Activated CD8-positive, alpha-beta T cell treated with anti-CD3 and anti-CD28 coated beads for 36 hours (primary cell): ENCODE measurements around the gene NDC1. TPM values are rescaled to one million over a fixed set of nuclear protein-coding genes. Genes with fewer than 3 reads are reported as not detected.
"Not testable (repeated sequence)": the region's sequence is repeated elsewhere in the genome, so short reads cannot be mapped to it uniquely, and the experiment has no call there.

ENCODE experiments used
- ATAC-seq: fragments of 200-7000 bp; cut with Tn5 transposase; one replicate; pipeline ENCODE4 v1.10.0; 2021; ENCODE audit warnings: mild to moderate bottlenecking, moderate library complexity
- CTCF ChIA-PET: fragments of 350-600 bp; sonication (Branson Sonifier 250); formaldehyde crosslinking; loops from one replicate; lab custom pipeline; 2021; ENCODE audit warnings: antibody characterized with exemption; lab: Charles Lee
- POLR2A ChIA-PET: fragments of 350-600 bp; sonication (Branson Sonifier 250); formaldehyde crosslinking; loops from one replicate; lab custom pipeline; 2021; ENCODE audit warnings: antibody characterized with exemption; lab: Charles Lee
- DNase-seq: peaks from one replicate; pipeline ENCODE4 v3.0.0-alpha.2; 2020
- H3K27ac Mint-ChIP-seq: one replicate; pipeline ENCODE4 v1.8.0; 2021; ENCODE audit warnings: mild to moderate bottlenecking, mixed read lengths
- H3K27me3 Mint-ChIP-seq: one replicate; pipeline ENCODE4 v1.8.0; 2021; ENCODE audit warnings: mixed read lengths
- H3K36me3 Mint-ChIP-seq: one replicate; pipeline ENCODE4 v1.8.0; 2021; ENCODE audit warnings: low read depth, mixed read lengths
- H3K4me1 Mint-ChIP-seq: one replicate; pipeline ENCODE4 v1.8.0; 2021; ENCODE audit warnings: low read depth, mixed read lengths
- H3K4me3 Mint-ChIP-seq: one replicate; pipeline ENCODE4 v1.8.0; 2021; ENCODE audit warnings: mild to moderate bottlenecking, moderate library complexity, mixed read lengths
- H3K9me3 Mint-ChIP-seq: one replicate; pipeline ENCODE4 v1.8.0; 2021; ENCODE audit warnings: mixed read lengths
- CTCF ChIP-seq: fragments of 200-600 bp; IDR thresholded peaks from one replicate; pipeline ENCODE4 v1.8.0; 2022; ENCODE audit warnings: antibody characterized with exemption, mild to moderate bottlenecking
- intact Hi-C: fragments of 100-400 bp; cut with micrococcal nuclease; formaldehyde crosslinking; loops from one replicate; pipeline ENCODE4 v1.10.0; 2022
- total RNA-seq, 2 experiments: library from RNA; stranded (reverse); gene quantifications; one replicate each; pipeline ENCODE4 v1.2.3, GENCODE V29; 2021

NDC1 gene
- 10 to 100 TPM; 39.6 to 43.9 TPM for total RNA-seq

- Mint-ChIP-seq H3K4me1 (peaks cover 26% of the 10 kb centered on the region), H3K27me3 (peaks cover 2% of the 10 kb centered on the region), H3K36me3 (peaks cover 26% of the 10 kb centered on the region), H3K9me3 (peaks cover 2% of the 10 kb centered on the region), H3K4me3 (peak within 1 kb of the TSS; percentile 99), H3K27ac (peak within 1 kb of the TSS; percentile 93)
- ChIA-PET CTCF (interaction anchor here (1.0 to 2.1 kb wide), 5 partner anchors 10 to 215 kb away, joined by 3 to 9 read pairs (median 3); partner anchors contain the start of genes TCEANC2 and TMEM59), POLR2A (interaction anchor here (0.6 to 2.5 kb wide), 11 partner anchors 10 to 215 kb away, joined by 3 to 16 read pairs (median 3); partner anchors contain the start of genes IFT25, LRRC42, TCEANC2 and TMEM59)
- intact Hi-C loops, result loop anchor here (5.0 kb wide), 1 partner anchor 214 kb away; the partner anchor contains the start of genes TCEANC2 and TMEM59
- no peak for TF ChIP-seq CTCF
- peak; percentile 93 for DNase-seq
- ATAC-seq, result peak; percentile 92
These were observed at the start of gene NDC1 for GRCh38 chr1:53837924-53838653. NDC1 (minus strand) TSS chr1:53838296; CDS start chr1:53838261, 35 bp downstream.

GRCh38 chr1:53883600-53883999, 45.5 kb upstream of the NDC1 start:
- Mint-ChIP-seq H3K36me3 (peaks cover 24% of the 10 kb centered on the region), H3K4me1 (peaks cover 14% of the 10 kb centered on the region)
- H3K4me3 Mint-ChIP-seq, H3K27ac Mint-ChIP-seq, POLR2A ChIA-PET, intact Hi-C loops, ATAC-seq, H3K27me3 Mint-ChIP-seq, H3K9me3 Mint-ChIP-seq, DNase-seq: not testable (repeated sequence)
- CTCF ChIA-PET, result interaction anchor here (1.8 to 8.7 kb wide), 4 partner anchors 13 to 72 kb away, joined by 3 to 78 read pairs (median 8); no protein-coding TSS in a partner anchor

DNA sequence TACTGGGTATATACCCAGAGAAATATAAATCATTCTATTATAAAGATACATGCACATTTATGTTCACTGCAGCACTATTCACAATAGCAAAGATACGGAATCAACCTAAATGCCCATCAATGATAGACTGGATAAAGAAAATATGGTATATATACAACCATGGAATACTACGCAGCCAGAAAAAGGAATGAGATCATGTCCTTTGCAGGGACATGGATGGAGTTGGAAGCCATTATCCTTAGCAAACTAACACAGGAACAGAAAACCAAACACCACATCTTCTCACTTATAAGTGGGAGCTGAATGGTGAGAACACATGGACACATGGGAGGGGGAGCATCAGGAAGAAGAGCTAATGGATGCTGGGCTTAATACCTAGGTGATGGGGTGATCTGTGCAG, 43.8 kb upstream of the NDC1 start:
- ChIA-PET POLR2A (interaction anchor here (0.7 to 0.9 kb wide), 2 partner anchors 10 to 171 kb away, joined by 3 to 4 read pairs; partner anchors contain the start of gene TMEM59), CTCF (interaction anchor here (1.0 to 8.7 kb wide), 6 partner anchors 11 to 78 kb away, joined by 3 to 78 read pairs (median 5); no protein-coding TSS in a partner anchor)
- H3K9me3 Mint-ChIP-seq, ATAC-seq, H3K27ac Mint-ChIP-seq, intact Hi-C loops, H3K4me3 Mint-ChIP-seq, DNase-seq, H3K4me1 Mint-ChIP-seq, H3K27me3 Mint-ChIP-seq: not testable (repeated sequence)
- H3K36me3 Mint-ChIP-seq, result peaks cover 30% of the 10 kb centered on the region

DNA sequence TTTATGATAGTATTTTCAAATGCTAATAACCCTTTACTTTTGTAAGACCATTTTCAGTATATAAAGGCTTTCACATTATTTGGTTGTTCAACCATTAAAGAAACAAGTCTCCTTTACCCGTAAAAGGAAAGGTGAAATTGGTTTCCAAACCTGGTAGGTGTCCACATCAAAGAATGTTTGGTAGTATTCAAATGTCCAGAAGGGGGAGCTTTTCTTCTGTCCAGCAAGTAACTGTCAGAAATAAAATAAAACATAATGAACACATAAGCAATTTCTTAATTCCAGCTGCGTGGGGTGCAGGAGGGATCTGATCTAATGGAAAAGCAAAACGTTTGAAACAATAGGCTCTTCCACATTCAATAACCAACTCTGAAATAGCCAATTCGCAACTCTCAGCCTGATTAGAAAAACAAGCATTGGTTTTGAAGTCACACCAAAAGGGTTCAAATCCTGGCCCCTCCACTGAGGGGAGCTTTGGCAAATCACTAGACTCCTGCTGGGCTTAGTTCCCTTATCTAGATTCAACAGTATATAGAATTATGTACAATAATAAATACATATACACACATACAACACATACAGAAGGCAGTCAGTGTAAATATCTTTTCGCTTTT, 40.5 kb upstream of the NDC1 start:
- H3K4me1 Mint-ChIP-seq, result peaks cover 2% of the 10 kb centered on the region
- no peaks in the 10 kb centered on the region for H3K9me3 Mint-ChIP-seq
- no peaks in the 10 kb centered on the region for H3K27me3 Mint-ChIP-seq
- no peak overlapping the region for H3K27ac Mint-ChIP-seq
- no peak for DNase-seq
- TF ChIP-seq CTCF, result no peak
- CTCF ChIA-PET, result interaction anchor here (0.7 to 8.7 kb wide), 24 partner anchors 9 to 170 kb away, joined by 3 to 78 read pairs (median 5); partner anchors contain the start of genes IFT25, LRRC42 and YIPF1
- peaks cover 32% of the 10 kb centered on the region for H3K36me3 Mint-ChIP-seq
- POLR2A ChIA-PET, result interaction anchor here (0.8 to 1.1 kb wide), 2 partner anchors 15 to 67 kb away, joined by 4 read pairs; partner anchors contain the start of genes IFT25 and LRRC42
- no peak overlapping the region for H3K4me3 Mint-ChIP-seq
- no peak for ATAC-seq
- intact Hi-C loops, result no loop called here

GRCh38 chr1:53875150-53875549, 37.1 kb upstream of the NDC1 start:
- intact Hi-C loops, result not testable (repeated sequence)
- peaks cover 13% of the 10 kb centered on the region for H3K36me3 Mint-ChIP-seq

More at GRCh38 chr1:53875150-53875549, 37.1 kb upstream of the NDC1 start:
- POLR2A ChIA-PET, H3K27ac Mint-ChIP-seq, DNase-seq, ATAC-seq, H3K4me1 Mint-ChIP-seq, H3K27me3 Mint-ChIP-seq, H3K4me3 Mint-ChIP-seq, H3K9me3 Mint-ChIP-seq: not testable (repeated sequence)
- CTCF ChIA-PET, result interaction anchor here (1.1 to 2.4 kb wide), 4 partner anchors 15 to 156 kb away, joined by 3 to 11 read pairs (median 5); no protein-coding TSS in a partner anchor
